Activated CD8-positive, alpha-beta memory T cell treated with anti-CD3 and anti-CD28 coated beads, Interleukin-2, amount 10 ng/mL, durations not matched to agents 7 days and 5 days (primary cell): ENCODE results near the gene RNH1. TPM values are rescaled to one million over a fixed set of nuclear protein-coding genes. Genes with fewer than 3 reads are reported as not detected.
"Not testable (repeated sequence)": the region's sequence is repeated elsewhere in the genome, so short reads cannot be mapped to it uniquely, and the experiment has no call there.

Experiments
- ATAC-seq: fragments of 150-1000 bp; cut with Tn5 transposase; one replicate; pipeline ENCODE4 v1.10.0; 2021; ENCODE audit warnings: moderate library complexity
- CTCF ChIA-PET: fragments of 350-600 bp; sonication (Branson Sonifier 250); formaldehyde crosslinking; loops from one replicate; lab custom pipeline; 2021; ENCODE audit warnings: antibody characterized with exemption; lab: Charles Lee
- DNase-seq: peaks from one replicate; pipeline ENCODE4 v3.0.0-alpha.2; 2020
- H3K27ac Mint-ChIP-seq: one replicate; pipeline ENCODE4 v1.8.0; 2021; ENCODE audit warnings: mild to moderate bottlenecking, mixed read lengths
- H3K27me3 Mint-ChIP-seq: one replicate; pipeline ENCODE4 v1.8.0; 2021; ENCODE audit warnings: mixed read lengths
- H3K36me3 Mint-ChIP-seq: one replicate; pipeline ENCODE4 v1.8.0; 2021; ENCODE audit warnings: mild to moderate bottlenecking, mixed read lengths
- H3K4me1 Mint-ChIP-seq: one replicate; pipeline ENCODE4 v1.8.0; 2021; ENCODE audit warnings: mixed read lengths
- H3K4me3 Mint-ChIP-seq: one replicate; pipeline ENCODE4 v1.8.0; 2021; ENCODE audit warnings: mild to moderate bottlenecking, moderate library complexity, mixed read lengths
- H3K9me3 Mint-ChIP-seq: one replicate; pipeline ENCODE4 v1.8.0; 2022; ENCODE audit warnings: low read depth, mixed read lengths
- total RNA-seq, 2 experiments: library from RNA; stranded (reverse); gene quantifications; one replicate each; pipeline ENCODE4 v1.2.3, GENCODE V29; 2021

RNH1 gene
- total RNA-seq, 2 experiments from 2014 or later, result 98.4 to 113 TPM

- H3K36me3 Mint-ChIP-seq, result no peaks in the 10 kb centered on the region
- DNase-seq (no peak), ATAC-seq (no peak)
- H3K4me1 Mint-ChIP-seq, result no peaks in the 10 kb centered on the region
- CTCF ChIA-PET, result no interaction called here
- no peak overlapping the region for H3K4me3 Mint-ChIP-seq
- H3K27ac Mint-ChIP-seq, result no peak overlapping the region
- H3K9me3 Mint-ChIP-seq, result no peaks in the 10 kb centered on the region
- H3K27me3 Mint-ChIP-seq, result no peaks in the 10 kb centered on the region
Observed at GRCh38 chr11:526192-526591, 19.1 kb upstream of the RNH1 start.

- CTCF ChIA-PET, result interaction anchor here (1.2 to 2.1 kb wide), 3 partner anchors 12 to 34 kb away, joined by 3 to 13 read pairs (median 6); no protein-coding TSS in a partner anchor
- Mint-ChIP-seq H3K4me1 (peaks cover 6% of the 10 kb centered on the region), H3K27ac (no peak overlapping the region), H3K9me3 (peaks cover 3% of the 10 kb centered on the region), H3K4me3 (no peak overlapping the region), H3K36me3 (peaks cover 3% of the 10 kb centered on the region), H3K27me3 (no peaks in the 10 kb centered on the region)
- DNase-seq, result no peak
- ATAC-seq, result no peak
Observed at GRCh38 chr11:521177-521688, 14.2 kb upstream of the RNH1 start.

GRCh38 chr11:520428-521176 lies 13.6 kb upstream of the RNH1 start:
- peaks cover 7% of the 10 kb centered on the region for H3K36me3 Mint-ChIP-seq
- CTCF ChIA-PET, result interaction anchor here (1.1 to 2.8 kb wide), 5 partner anchors 13 to 181 kb away, joined by 3 to 27 read pairs (median 6); partner anchors contain the start of gene HRAS

GRCh38 chr11:518463-519202 lies 11.6 kb upstream of the RNH1 start:
- ATAC-seq (peak; percentile 97), DNase-seq (peak; percentile 90)
- Mint-ChIP-seq H3K4me3 (peak overlapping the region; percentile 58), H3K36me3 (peaks cover 7% of the 10 kb centered on the region), H3K4me1 (peaks cover 6% of the 10 kb centered on the region), H3K9me3 (peaks cover 6% of the 10 kb centered on the region), H3K27ac (peak overlapping the region; percentile 64), H3K27me3 (no peaks in the 10 kb centered on the region)
- CTCF ChIA-PET, result interaction anchor here (0.5 to 3.7 kb wide), 43 partner anchors 8 to 312 kb away, joined by 3 to 48 read pairs (median 4); partner anchors contain the start of genes HRAS, IFITM2, PHRF1 and PTDSS2

More at GRCh38 chr11:520428-521176, 13.6 kb upstream of the RNH1 start:
- H3K4me3 Mint-ChIP-seq, result no peak overlapping the region
- DNase-seq (no peak), ATAC-seq (no peak)
- H3K27ac Mint-ChIP-seq, result no peak overlapping the region
- peaks cover 6% of the 10 kb centered on the region for H3K4me1 Mint-ChIP-seq
- no peaks in the 10 kb centered on the region for H3K27me3 Mint-ChIP-seq
- peaks cover 6% of the 10 kb centered on the region for H3K9me3 Mint-ChIP-seq

- peaks cover 10% of the 10 kb centered on the region for H3K36me3 Mint-ChIP-seq
- not testable (repeated sequence) for ATAC-seq, H3K9me3 Mint-ChIP-seq, H3K4me1 Mint-ChIP-seq, H3K27me3 Mint-ChIP-seq, H3K4me3 Mint-ChIP-seq, DNase-seq, H3K27ac Mint-ChIP-seq
- CTCF ChIA-PET, result interaction anchor here (1.3 to 3.7 kb wide), 4 partner anchors 19 to 211 kb away, joined by 3 to 48 read pairs (median 3); partner anchors contain the start of genes HRAS and PTDSS2
Observed at GRCh38 chr11:516918-517685, 10.1 kb upstream of the RNH1 start.

GRCh38 chr11:516400-516799 lies 9.4 kb upstream of the RNH1 start:
- H3K4me3 Mint-ChIP-seq, result no peak overlapping the region
- CTCF ChIA-PET, result interaction anchor here (1.3 to 3.7 kb wide), 3 partner anchors 19 to 110 kb away, joined by 3 to 48 read pairs (median 3); partner anchors contain the start of genes HRAS and PTDSS2

GRCh38 chr11:515131-515530 lies 8.1 kb upstream of the RNH1 start:
- H3K27ac Mint-ChIP-seq, result no peak overlapping the region
- peaks cover 6% of the 10 kb centered on the region for H3K9me3 Mint-ChIP-seq
- H3K36me3 Mint-ChIP-seq, result peaks cover 12% of the 10 kb centered on the region
- peaks cover 6% of the 10 kb centered on the region for H3K4me1 Mint-ChIP-seq
- no peaks in the 10 kb centered on the region for H3K27me3 Mint-ChIP-seq
- CTCF ChIA-PET, result interaction anchor here (1.3 kb wide), 1 partner anchor 11 kb away, joined by 3 read pairs; no protein-coding TSS in a partner anchor
- no peak overlapping the region for H3K4me3 Mint-ChIP-seq
- ATAC-seq, result no peak
- DNase-seq, result no peak

More at GRCh38 chr11:516400-516799, 9.4 kb upstream of the RNH1 start:
- Mint-ChIP-seq H3K4me1 (peaks cover 6% of the 10 kb centered on the region), H3K9me3 (peaks cover 6% of the 10 kb centered on the region), H3K27me3 (no peaks in the 10 kb centered on the region), H3K27ac (no peak overlapping the region), H3K36me3 (peaks cover 10% of the 10 kb centered on the region)
- ATAC-seq (no peak), DNase-seq (no peak)

GRCh38 chr11:514606-515005 lies 7.6 kb upstream of the RNH1 start:
- CTCF ChIA-PET, result interaction anchor here (1.3 to 1.5 kb wide), 2 partner anchors 10 to 66 kb away, joined by 3 to 4 read pairs; no protein-coding TSS in a partner anchor
- H3K4me1 Mint-ChIP-seq, result peaks cover 6% of the 10 kb centered on the region
- no peak overlapping the region for H3K4me3 Mint-ChIP-seq
- H3K27ac Mint-ChIP-seq, result no peak overlapping the region
- H3K27me3 Mint-ChIP-seq, result no peaks in the 10 kb centered on the region
- ATAC-seq (no peak), DNase-seq (no peak)
- H3K9me3 Mint-ChIP-seq, result peaks cover 6% of the 10 kb centered on the region
- H3K36me3 Mint-ChIP-seq, result peaks cover 17% of the 10 kb centered on the region

- Mint-ChIP-seq H3K36me3 (peaks cover 20% of the 10 kb centered on the region), H3K4me1 (peaks cover 4% of the 10 kb centered on the region), H3K27me3 (no peaks in the 10 kb centered on the region), H3K27ac (no peak overlapping the region), H3K4me3 (no peak overlapping the region), H3K9me3 (peaks cover 6% of the 10 kb centered on the region)
- ATAC-seq (no peak), DNase-seq (no peak)
- CTCF ChIA-PET, result interaction anchor here (1.5 kb wide), 1 partner anchor 65 kb away, joined by 4 read pairs; no protein-coding TSS in a partner anchor
Observed at GRCh38 chr11:512761-513595, 5.9 kb upstream of the RNH1 start.

- CTCF ChIA-PET, result interaction anchor here (0.9 to 2.4 kb wide), 5 partner anchors 9 to 58 kb away, joined by 3 to 12 read pairs (median 3); partner anchors contain the start of gene HRAS
- ATAC-seq, result no peak
- H3K36me3 Mint-ChIP-seq, result peaks cover 14% of the 10 kb centered on the region
- DNase-seq, result no peak
- H3K4me1 Mint-ChIP-seq, result peaks cover 22% of the 10 kb centered on the region
- H3K27ac Mint-ChIP-seq, result no peak overlapping the region
- no peaks in the 10 kb centered on the region for H3K27me3 Mint-ChIP-seq
- H3K4me3 Mint-ChIP-seq, result no peak overlapping the region
- H3K9me3 Mint-ChIP-seq, result no peaks in the 10 kb centered on the region
Observed at GRCh38 chr11:508956-509355, 1.9 kb upstream of the RNH1 start.

- H3K9me3 Mint-ChIP-seq, result no peaks in the 10 kb centered on the region
- peaks cover 11% of the 10 kb centered on the region for H3K36me3 Mint-ChIP-seq
- peak overlapping the region; percentile 68 for H3K27ac Mint-ChIP-seq
- peaks cover 30% of the 10 kb centered on the region for H3K4me1 Mint-ChIP-seq
- H3K4me3 Mint-ChIP-seq, result peak overlapping the region; percentile 88
- ATAC-seq, result no peak
- no peaks in the 10 kb centered on the region for H3K27me3 Mint-ChIP-seq
- CTCF ChIA-PET, result interaction anchor here (1.1 to 3.5 kb wide), 2 partner anchors 11 to 55 kb away, joined by 3 to 29 read pairs; no protein-coding TSS in a partner anchor
- DNase-seq, result no peak
Observed at GRCh38 chr11:507727-508515, 879 bp upstream of the RNH1 start.
